BJ (cell line): ENCODE results near the gene SORCS3. TPM values are rescaled to one million over a fixed set of nuclear protein-coding genes. Genes with fewer than 3 reads are reported as not detected.
A peak's percentile ranks its signal among the peaks of the same experiment; 100 is the strongest.

Experiments
- CTCF ChIA-PET: fragments of 350-600 bp; formaldehyde crosslinking; extraction: SDS; loops from one replicate; lab custom pipeline; 2021; ENCODE audit warnings: antibody characterized with exemption, inconsistent platforms; lab: Yijun Ruan, JAX
- POLR2A ChIA-PET: fragments of 300-600 bp; sonication (Branson Sonifier 250); formaldehyde crosslinking; extraction: SDS; loops from one replicate; lab custom pipeline; 2021; ENCODE audit warnings: antibody characterized with exemption; lab: Charles Lee
- DNase-seq: peaks from one replicate; pipeline ENCODE4 v3.0.0-alpha.2; 2011; ENCODE audit warnings: low read depth
- H3K27me3 ChIP-seq: 2 replicates; pipeline ENCODE4 v1.6.0; 2011; ENCODE audit warnings: low read length; ENCODE audit not compliant: control insufficient read depth, insufficient read depth
- H3K36me3 ChIP-seq: 2 replicates; pipeline ENCODE4 v1.5.1; 2011; ENCODE audit warnings: low read length; ENCODE audit not compliant: control insufficient read depth, insufficient read depth
- H3K4me3 ChIP-seq: 2 replicates; pipeline ENCODE4 v1.5.1; 2011; ENCODE audit warnings: low read depth, mild to moderate bottlenecking, control low read depth, low read length
- polyA plus RNA-seq: library from polyadenylated mRNA; depleted of rRNA; stranded (reverse); fragments of >200 nt; gene quantifications from 2 replicates; pipeline ENCODE4 v1.2.3, GENCODE V29; 2011
- TF ChIP-seq, protein P1 (sequence below): IDR thresholded peaks from 2 replicates; pipeline ENCODE4 v1.5.1; 2011; ENCODE audit warnings: low read depth, mild to moderate bottlenecking, control low read depth, inconsistent platforms, low read length, moderate library complexity; ENCODE audit not compliant: insufficient read depth

Gene SORCS3
- polyA plus RNA-seq, 1 experiment, result not detected

DNA sequence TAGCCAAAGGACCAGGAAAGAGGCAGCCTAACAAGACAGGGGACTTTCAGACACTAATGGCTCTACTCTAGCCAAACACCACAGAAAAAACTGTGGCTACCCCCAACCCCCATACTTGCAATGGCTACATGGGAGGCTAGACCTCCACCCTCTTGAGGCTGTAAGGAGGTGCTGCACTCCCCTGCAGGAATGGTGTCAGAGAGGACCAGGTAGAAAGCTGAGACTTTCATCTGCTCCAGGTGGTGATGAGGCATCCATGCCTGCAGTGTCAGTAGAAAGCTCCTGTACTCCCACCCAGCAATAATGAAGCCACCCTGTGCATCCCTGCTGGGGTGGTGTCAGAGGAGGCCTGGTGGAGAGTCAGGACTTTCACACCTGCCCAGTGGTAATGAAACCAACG is 18.9 kb upstream of the SORCS3 start:
- Histone ChIP-seq H3K4me3 (no peak overlapping the region), H3K36me3 (no peaks in the 10 kb centered on the region), H3K27me3 (no peaks in the 10 kb centered on the region)
- ChIA-PET POLR2A (no interaction called here), CTCF (interaction anchor here (0.8 to 2.3 kb wide), 9 partner anchors 11 to 331 kb away, joined by 3 to 16 read pairs (median 4); no protein-coding TSS in a partner anchor)
- DNase-seq, result no peak
- TF ChIP-seq, protein P1, sequence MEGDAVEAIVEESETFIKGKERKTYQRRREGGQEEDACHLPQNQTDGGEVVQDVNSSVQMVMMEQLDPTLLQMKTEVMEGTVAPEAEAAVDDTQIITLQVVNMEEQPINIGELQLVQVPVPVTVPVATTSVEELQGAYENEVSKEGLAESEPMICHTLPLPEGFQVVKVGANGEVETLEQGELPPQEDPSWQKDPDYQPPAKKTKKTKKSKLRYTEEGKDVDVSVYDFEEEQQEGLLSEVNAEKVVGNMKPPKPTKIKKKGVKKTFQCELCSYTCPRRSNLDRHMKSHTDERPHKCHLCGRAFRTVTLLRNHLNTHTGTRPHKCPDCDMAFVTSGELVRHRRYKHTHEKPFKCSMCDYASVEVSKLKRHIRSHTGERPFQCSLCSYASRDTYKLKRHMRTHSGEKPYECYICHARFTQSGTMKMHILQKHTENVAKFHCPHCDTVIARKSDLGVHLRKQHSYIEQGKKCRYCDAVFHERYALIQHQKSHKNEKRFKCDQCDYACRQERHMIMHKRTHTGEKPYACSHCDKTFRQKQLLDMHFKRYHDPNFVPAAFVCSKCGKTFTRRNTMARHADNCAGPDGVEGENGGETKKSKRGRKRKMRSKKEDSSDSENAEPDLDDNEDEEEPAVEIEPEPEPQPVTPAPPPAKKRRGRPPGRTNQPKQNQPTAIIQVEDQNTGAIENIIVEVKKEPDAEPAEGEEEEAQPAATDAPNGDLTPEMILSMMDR, result no peak

DNA sequence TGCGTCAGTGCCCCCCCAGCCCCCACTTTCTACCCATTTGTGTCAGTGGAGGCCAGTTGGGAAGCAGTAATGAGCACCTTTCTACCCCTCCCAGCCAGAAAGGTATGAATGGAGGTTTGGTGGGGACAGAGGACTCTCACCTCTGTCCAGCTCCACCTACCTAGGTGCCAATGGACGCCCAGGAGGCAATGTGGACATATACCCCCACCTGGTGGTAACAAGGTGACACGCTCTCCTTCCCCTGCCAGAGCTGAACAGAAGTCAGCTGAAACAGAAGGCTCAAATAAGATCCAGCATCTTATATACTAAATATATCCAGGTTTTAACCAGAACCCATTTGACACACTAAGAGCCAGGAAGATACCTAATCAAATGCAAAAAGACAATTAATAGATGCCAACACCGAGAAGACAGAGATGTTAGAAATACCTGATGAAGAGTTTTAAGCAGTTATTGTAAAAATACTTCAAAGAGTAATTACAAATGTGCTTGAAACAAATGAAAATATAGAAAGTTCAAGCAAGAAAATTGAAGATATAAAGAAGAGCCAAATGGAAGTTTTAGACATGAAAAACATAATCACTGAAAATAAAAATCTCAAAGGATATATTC is 18.4 kb upstream of the SORCS3 start:
- H3K27me3 ChIP-seq, result no peaks in the 10 kb centered on the region
- DNase-seq, result no peak
- POLR2A ChIA-PET, result no interaction called here
- TF ChIP-seq, protein P1, result peak; percentile 48
- CTCF ChIA-PET, result interaction anchor here (0.6 to 2.3 kb wide), 13 partner anchors 8 to 331 kb away, joined by 3 to 16 read pairs (median 4); no protein-coding TSS in a partner anchor
- no peaks in the 10 kb centered on the region for H3K36me3 ChIP-seq
- H3K4me3 ChIP-seq, result no peak overlapping the region

- POLR2A ChIA-PET, result no interaction called here
Observed at GRCh38 chr10:104630731-104631130, 10.4 kb upstream of the SORCS3 start.

GRCh38 chr10:104631946-104632345 is 9.1 kb upstream of the SORCS3 start:
- TF ChIP-seq, protein P1, result no peak
- CTCF ChIA-PET, result interaction anchor here (3.1 kb wide), 1 partner anchor 10 kb away, joined by 8 read pairs; no protein-coding TSS in a partner anchor

More at GRCh38 chr10:104630731-104631130, 10.4 kb upstream of the SORCS3 start:
- no peak for DNase-seq
- Histone ChIP-seq H3K4me3 (no peak overlapping the region), H3K27me3 (no peaks in the 10 kb centered on the region; the same call in none of the 2 replicates), H3K36me3 (no peaks in the 10 kb centered on the region)
- CTCF ChIA-PET, result no interaction called here
- TF ChIP-seq, protein P1, result no peak

GRCh38 chr10:104638861-104639589 is 2.1 kb upstream of the SORCS3 start:
- POLR2A ChIA-PET, result no interaction called here
- no peak for DNase-seq
- Histone ChIP-seq H3K27me3 (peaks cover 34% of the 10 kb centered on the region), H3K4me3 (no peak overlapping the region), H3K36me3 (no peaks in the 10 kb centered on the region)
- TF ChIP-seq, protein P1, result peak; percentile 21; the same call in 1 of the 2 replicates
- CTCF ChIA-PET, result no interaction called here

More at GRCh38 chr10:104631946-104632345, 9.1 kb upstream of the SORCS3 start:
- DNase-seq, result no peak
- POLR2A ChIA-PET, result no interaction called here
- no peaks in the 10 kb centered on the region; the same call in none of the 2 replicates for H3K27me3 ChIP-seq
- H3K4me3 ChIP-seq, result no peak overlapping the region
- no peaks in the 10 kb centered on the region for H3K36me3 ChIP-seq
